Transverse colon (tissue), 4 donors: ENCODE results near the gene ZNF609.

Experiments used
- EP300 ChIP-seq: sonication (generic); formaldehyde crosslinking; IDR thresholded peaks from one replicate; pipeline ENCODE4 v1.6.1; 2017; ENCODE audit warnings: antibody characterized with exemption, low read depth
- POLR2A ChIP-seq: fragments of 450-650 bp; IDR thresholded peaks from one replicate; pipeline ENCODE4 v1.6.1; 2016; ENCODE audit warnings: antibody characterized with exemption, mild to moderate bottlenecking, moderate library complexity
- POLR2AphosphoS5 ChIP-seq, 3 donors: sonication (generic); formaldehyde crosslinking; IDR thresholded peaks; one replicate each; pipeline ENCODE4 v1.6.1; 2016; ENCODE audit warnings: antibody characterized with exemption in 3 of 3
- TF ChIP-seq, protein P1 (sequence below), 5 experiments: fragments of 200-600 bp in 3 of 5; fragments of 450-650 bp in 2 of 5; sonication (generic) in 3 of 5; IDR thresholded peaks; 1 replicate in 2 of 5; 2 replicates in 3 of 5; pipeline ENCODE4 v1.5.1; 2016 to 2017; ENCODE audit warnings: antibody characterized with exemption in 5 of 5, inconsistent platforms in 3 of 5, mild to moderate bottlenecking in 2 of 5, moderate library complexity in 1 of 5

DNA sequence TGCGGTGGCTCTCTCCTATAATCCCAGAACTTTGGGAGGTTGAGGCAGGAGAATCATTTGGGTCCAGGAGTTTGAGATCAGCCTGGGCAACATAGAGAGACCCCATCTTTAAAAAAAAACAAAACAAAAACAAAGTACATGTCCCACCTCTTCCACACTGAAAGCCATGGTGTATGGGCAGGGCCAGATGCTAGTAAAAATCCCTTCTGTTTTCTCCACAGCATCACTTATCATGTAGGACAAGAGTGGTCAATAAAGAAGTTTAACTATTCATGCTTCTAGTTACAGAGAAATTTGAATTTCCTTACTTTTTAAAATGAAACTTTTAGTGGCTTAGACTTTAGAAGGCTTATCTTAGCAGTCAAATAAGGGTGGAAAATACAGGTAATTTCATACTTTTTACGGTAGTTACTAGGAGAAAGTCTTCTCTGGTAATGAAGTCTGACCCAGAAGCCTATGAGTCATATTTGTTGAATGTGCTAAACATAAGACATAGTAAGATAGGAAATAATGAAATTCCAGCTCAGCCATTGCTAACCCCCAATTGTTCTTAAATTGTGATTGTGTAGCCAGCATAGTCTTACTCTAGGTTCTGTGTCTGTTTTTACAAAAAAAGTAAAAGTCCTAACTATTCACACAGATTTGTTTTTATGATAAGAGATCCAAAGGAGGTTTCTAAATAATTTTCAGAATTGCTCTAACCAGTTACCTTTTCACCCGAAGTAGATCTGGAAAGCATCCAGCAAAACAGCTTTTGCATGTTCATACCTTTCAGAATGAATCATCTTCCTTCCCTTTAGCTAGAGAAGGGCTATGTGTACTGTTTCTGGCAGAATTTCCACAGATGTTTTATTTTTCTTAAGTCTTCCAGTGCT is 16.4 kb upstream of the ZNF609 start:
- TF ChIP-seq, protein P1, sequence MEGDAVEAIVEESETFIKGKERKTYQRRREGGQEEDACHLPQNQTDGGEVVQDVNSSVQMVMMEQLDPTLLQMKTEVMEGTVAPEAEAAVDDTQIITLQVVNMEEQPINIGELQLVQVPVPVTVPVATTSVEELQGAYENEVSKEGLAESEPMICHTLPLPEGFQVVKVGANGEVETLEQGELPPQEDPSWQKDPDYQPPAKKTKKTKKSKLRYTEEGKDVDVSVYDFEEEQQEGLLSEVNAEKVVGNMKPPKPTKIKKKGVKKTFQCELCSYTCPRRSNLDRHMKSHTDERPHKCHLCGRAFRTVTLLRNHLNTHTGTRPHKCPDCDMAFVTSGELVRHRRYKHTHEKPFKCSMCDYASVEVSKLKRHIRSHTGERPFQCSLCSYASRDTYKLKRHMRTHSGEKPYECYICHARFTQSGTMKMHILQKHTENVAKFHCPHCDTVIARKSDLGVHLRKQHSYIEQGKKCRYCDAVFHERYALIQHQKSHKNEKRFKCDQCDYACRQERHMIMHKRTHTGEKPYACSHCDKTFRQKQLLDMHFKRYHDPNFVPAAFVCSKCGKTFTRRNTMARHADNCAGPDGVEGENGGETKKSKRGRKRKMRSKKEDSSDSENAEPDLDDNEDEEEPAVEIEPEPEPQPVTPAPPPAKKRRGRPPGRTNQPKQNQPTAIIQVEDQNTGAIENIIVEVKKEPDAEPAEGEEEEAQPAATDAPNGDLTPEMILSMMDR (IDR thresholded peaks at IDR 0.05) = no peak
- TF ChIP-seq POLR2AphosphoS5 (IDR thresholded peaks at IDR 0.05) = no peak
- no peak for TF ChIP-seq EP300
- TF ChIP-seq POLR2A = no peak
